ENCODE data around the gene ACP6. TPM values are rescaled to one million over a fixed set of nuclear protein-coding genes. Genes with fewer than 3 reads are reported as not detected.
"Not testable (repeated sequence)": the region's sequence is repeated elsewhere in the genome, so short reads cannot be mapped to it uniquely, and the experiment has no call there.

Gene ACP6
- total RNA-seq, 2 experiments from 2014 or later = 11.1 to 11.7 TPM

GRCh38 chr1:147677681-147678080, 7.4 kb upstream of the ACP6 start:
- H3K4me3 Mint-ChIP-seq; H3K27me3 Mint-ChIP-seq; CTCF ChIA-PET; H3K27ac Mint-ChIP-seq; intact Hi-C loops (cut with DNase I, micrococcal nuclease); H3K36me3 Mint-ChIP-seq (ENCODE audit: low read depth); POLR2A ChIA-PET; DNase-seq; ATAC-seq; H3K4me1 Mint-ChIP-seq: not testable (repeated sequence)
- peaks cover 14% of the 10 kb centered on the region for H3K9me3 Mint-ChIP-seq (ENCODE audit: low read depth)

GRCh38 chr1:147676311-147677085, 6.2 kb upstream of the ACP6 start:
- Mint-ChIP-seq H3K36me3 (ENCODE audit: low read depth) (no peaks in the 10 kb centered on the region), H3K27ac (no peak overlapping the region), H3K27me3 (peaks cover 9% of the 10 kb centered on the region), H3K9me3 (ENCODE audit: low read depth) (peaks cover 8% of the 10 kb centered on the region), H3K4me1 (no peaks in the 10 kb centered on the region), H3K4me3 (no peak overlapping the region)
- DNase-seq (no peak), ATAC-seq (no peak)
- ChIA-PET POLR2A (no interaction called here), CTCF (interaction anchor here (0.9 kb wide), 1 partner anchor 36 kb away, joined by 3 read pairs; no protein-coding TSS in a partner anchor)
- intact Hi-C loops (cut with DNase I, micrococcal nuclease) = no loop called here

- intact Hi-C loops (cut with DNase I, micrococcal nuclease) = no loop called here
- Mint-ChIP-seq H3K4me1 (peaks cover 9% of the 10 kb centered on the region), H3K27ac (no peak overlapping the region), H3K4me3 (no peak overlapping the region), H3K36me3 (ENCODE audit: low read depth) (no peaks in the 10 kb centered on the region), H3K27me3 (peaks cover 6% of the 10 kb centered on the region), H3K9me3 (ENCODE audit: low read depth) (peaks cover 6% of the 10 kb centered on the region)
- ChIA-PET CTCF (interaction anchor here (1.2 kb wide), 1 partner anchor 219 kb away, joined by 8 read pairs; no protein-coding TSS in a partner anchor), POLR2A (no interaction called here)
- no peak for ATAC-seq
- no peak for DNase-seq
Observed at GRCh38 chr1:147673816-147674215, 3.5 kb upstream of the ACP6 start.

- ChIA-PET POLR2A (no interaction called here), CTCF (no interaction called here)
- H3K4me1 Mint-ChIP-seq = peaks cover 14% of the 10 kb centered on the region
- no peak for DNase-seq
- intact Hi-C loops (cut with DNase I, micrococcal nuclease) = no loop called here
- no peaks in the 10 kb centered on the region for H3K36me3 Mint-ChIP-seq (ENCODE audit: low read depth)
- peaks cover 6% of the 10 kb centered on the region for H3K27me3 Mint-ChIP-seq
- H3K4me3 Mint-ChIP-seq = no peak overlapping the region
- ATAC-seq = no peak
- no peak overlapping the region for H3K27ac Mint-ChIP-seq
- H3K9me3 Mint-ChIP-seq (ENCODE audit: low read depth) = peaks cover 6% of the 10 kb centered on the region
Observed at GRCh38 chr1:147673406-147673805, 3.1 kb upstream of the ACP6 start.

- ATAC-seq (peak; percentile 47), DNase-seq (peak; percentile 67)
- H3K36me3 Mint-ChIP-seq (ENCODE audit: low read depth) = no peaks in the 10 kb centered on the region
- peak overlapping the region; percentile 86 for H3K4me3 Mint-ChIP-seq
- peaks cover 6% of the 10 kb centered on the region for H3K27me3 Mint-ChIP-seq
- peaks cover 17% of the 10 kb centered on the region for H3K4me1 Mint-ChIP-seq
- no peaks in the 10 kb centered on the region for H3K9me3 Mint-ChIP-seq (ENCODE audit: low read depth)
- peak overlapping the region; percentile 88 for H3K27ac Mint-ChIP-seq
- intact Hi-C loops (cut with DNase I, micrococcal nuclease) = loop anchor here in 1 of 2 experiments (1.0 to 2.0 kb wide), 3 partner anchors 27 to 497 kb away; partner anchors contain the start of gene PRKAB2
- POLR2A ChIA-PET = interaction anchor here (0.6 kb wide), 1 partner anchor 301 kb away, joined by 4 read pairs; no protein-coding TSS in a partner anchor
- CTCF ChIA-PET = interaction anchor here (0.8 kb wide), 2 partner anchors 9 to 129 kb away, joined by 3 read pairs; no protein-coding TSS in a partner anchor
Observed at GRCh38 chr1:147669469-147670318, 630 bp downstream of the ACP6 start.

GRCh38 chr1:147665521-147665920, 4.8 kb downstream of the ACP6 start:
- CTCF ChIA-PET = interaction anchor here (0.6 to 1.8 kb wide), 7 partner anchors 13 to 245 kb away, joined by 3 to 7 read pairs (median 4); no protein-coding TSS in a partner anchor

GRCh38 chr1:147664206-147664605, 6.1 kb downstream of the ACP6 start:
- ChIA-PET CTCF (interaction anchor here (1.4 to 1.8 kb wide), 3 partner anchors 23 to 229 kb away, joined by 3 to 7 read pairs (median 3); no protein-coding TSS in a partner anchor), POLR2A (no interaction called here)
- intact Hi-C loops (cut with DNase I, micrococcal nuclease) = no loop called here
- no peak overlapping the region for H3K27ac Mint-ChIP-seq
- ATAC-seq (no peak), DNase-seq (no peak)
- no peaks in the 10 kb centered on the region for H3K27me3 Mint-ChIP-seq
- H3K4me3 Mint-ChIP-seq = no peak overlapping the region
- peaks cover 4% of the 10 kb centered on the region for H3K36me3 Mint-ChIP-seq (ENCODE audit: low read depth)
- peaks cover 16% of the 10 kb centered on the region for H3K4me1 Mint-ChIP-seq
- no peaks in the 10 kb centered on the region for H3K9me3 Mint-ChIP-seq (ENCODE audit: low read depth)

More at GRCh38 chr1:147665521-147665920, 4.8 kb downstream of the ACP6 start:
- Mint-ChIP-seq H3K36me3 (ENCODE audit: low read depth) (peaks cover 4% of the 10 kb centered on the region), H3K4me1 (peaks cover 17% of the 10 kb centered on the region), H3K4me3 (no peak overlapping the region), H3K9me3 (ENCODE audit: low read depth) (no peaks in the 10 kb centered on the region), H3K27me3 (no peaks in the 10 kb centered on the region), H3K27ac (no peak overlapping the region)
- ATAC-seq (no peak), DNase-seq (no peak)
- intact Hi-C loops (cut with DNase I, micrococcal nuclease) = no loop called here
- POLR2A ChIA-PET = no interaction called here

- Mint-ChIP-seq H3K36me3 (ENCODE audit: low read depth) (peaks cover 15% of the 10 kb centered on the region), H3K4me3 (no peak overlapping the region), H3K9me3 (ENCODE audit: low read depth) (no peaks in the 10 kb centered on the region), H3K27me3 (no peaks in the 10 kb centered on the region), H3K27ac (no peak overlapping the region), H3K4me1 (no peaks in the 10 kb centered on the region)
- intact Hi-C loops (cut with DNase I, micrococcal nuclease) = no loop called here
- ATAC-seq = no peak
- CTCF ChIA-PET = no interaction called here
- no peak for DNase-seq
- POLR2A ChIA-PET = no interaction called here
Observed at GRCh38 chr1:147654511-147654910, 15.8 kb downstream of the ACP6 start.

- Mint-ChIP-seq H3K27ac (no peak overlapping the region), H3K36me3 (ENCODE audit: low read depth) (peaks cover 16% of the 10 kb centered on the region), H3K4me3 (no peak overlapping the region), H3K4me1 (peaks cover 21% of the 10 kb centered on the region), H3K27me3 (no peaks in the 10 kb centered on the region), H3K9me3 (ENCODE audit: low read depth) (no peaks in the 10 kb centered on the region)
- ChIA-PET POLR2A (no interaction called here), CTCF (interaction anchor here (0.9 to 1.0 kb wide), 2 partner anchors 14 to 158 kb away, joined by 3 to 5 read pairs; no protein-coding TSS in a partner anchor)
- DNase-seq (no peak), ATAC-seq (no peak)
- intact Hi-C loops (cut with DNase I, micrococcal nuclease) = no loop called here
Observed at GRCh38 chr1:147652306-147652705, 18.0 kb downstream of the ACP6 start.

- intact Hi-C loops (cut with DNase I, micrococcal nuclease) = no loop called here
- CTCF ChIA-PET = interaction anchor here (0.7 to 1.0 kb wide), 2 partner anchors 10 to 157 kb away, joined by 3 read pairs; no protein-coding TSS in a partner anchor
- Mint-ChIP-seq H3K27me3 (no peaks in the 10 kb centered on the region), H3K36me3 (ENCODE audit: low read depth) (peaks cover 16% of the 10 kb centered on the region), H3K9me3 (ENCODE audit: low read depth) (no peaks in the 10 kb centered on the region), H3K4me1 (peaks cover 29% of the 10 kb centered on the region), H3K4me3 (no peak overlapping the region), H3K27ac (no peak overlapping the region)
- POLR2A ChIA-PET = no interaction called here
- no peak for DNase-seq
- ATAC-seq = no peak
Observed at GRCh38 chr1:147651466-147651865, 18.9 kb downstream of the ACP6 start.

- no peak for DNase-seq
- intact Hi-C loops (cut with DNase I, micrococcal nuclease) = loop anchor here in 1 of 2 experiments (10.0 kb wide), 2 partner anchors 56 to 374 kb away; no protein-coding TSS in a partner anchor
- no peak overlapping the region for H3K27ac Mint-ChIP-seq
- ChIA-PET POLR2A (no interaction called here), CTCF (interaction anchor here (1.0 to 1.5 kb wide), 2 partner anchors 16 to 244 kb away, joined by 3 read pairs; no protein-coding TSS in a partner anchor)
- no peaks in the 10 kb centered on the region for H3K9me3 Mint-ChIP-seq (ENCODE audit: low read depth)
- peak; percentile 28 for ATAC-seq
- peaks cover 17% of the 10 kb centered on the region for H3K36me3 Mint-ChIP-seq (ENCODE audit: low read depth)
- H3K4me3 Mint-ChIP-seq = no peak overlapping the region
- peaks cover 47% of the 10 kb centered on the region for H3K4me1 Mint-ChIP-seq
- H3K27me3 Mint-ChIP-seq = no peaks in the 10 kb centered on the region
Observed at GRCh38 chr1:147648933-147649332, 21.4 kb downstream of the ACP6 start.

All from activated CD4-positive, alpha-beta T cell treated with anti-CD3 and anti-CD28 coated beads for 36 hours (primary cell).